HepG2 (cell line): ENCODE results near the gene HAS3. TPM values are rescaled to one million over a fixed set of nuclear protein-coding genes. Genes with fewer than 3 reads are reported as not detected.
A peak's percentile ranks its signal among the peaks of the same experiment; 100 is the strongest.

Experiments used
- CBX2 ChIP-seq, 2 experiments: fragments of 200-600 bp in 1 of 2; sonication (generic); formaldehyde crosslinking in 1 of 2; IDR thresholded peaks; 2 replicates each; pipeline versions ENCODE4 v1.7.0 to v1.8.1; 2018 to 2022; ENCODE audit warnings: low read depth in 2 of 2, low read length in 1 of 2, mild to moderate bottlenecking in 1 of 2, missing genetic modification reagents in 1 of 2
- CENPX ChIP-seq: sonication (generic); formaldehyde crosslinking; IDR thresholded peaks from 2 replicates; pipeline ENCODE4 v1.9.0; 2021; ENCODE audit warnings: mild to moderate bottlenecking, missing genetic modification reagents, moderate library complexity
- EP300 ChIP-seq, 3 experiments: sonication (generic) in 1 of 3; formaldehyde crosslinking in 1 of 3; IDR thresholded peaks; 2 replicates each; pipeline versions ENCODE4 v1.5.1 to v1.6.1; 2011 to 2020; ENCODE audit warnings: low read depth in 2 of 3, low read length in 2 of 3, borderline replicate concordance in 1 of 3, improper control_type of control experiment in 1 of 3, mild to moderate bottlenecking in 1 of 3, missing genetic modification reagents in 1 of 3, moderate library complexity in 1 of 3
- EZH2 ChIP-seq: conservative IDR thresholded peaks from 2 replicates; pipeline ENCODE4 v1.6.1; 2012; ENCODE audit warnings: mild to moderate bottlenecking, low read depth, low read length, moderate library complexity
- FIP1L1 ChIP-seq: fragments of 200-400 bp; formaldehyde crosslinking; IDR thresholded peaks from 2 replicates; pipeline ENCODE4 v1.6.1; 2018; ENCODE audit warnings: low read depth, mild to moderate bottlenecking, low read length, moderate library complexity, borderline replicate concordance; ENCODE audit not compliant: insufficient read depth
- FOXA3 ChIP-seq: IDR thresholded peaks from 2 replicates; pipeline ENCODE4 v1.6.1; 2016; ENCODE audit warnings: missing genetic modification reagents, missing compliant biosample characterization
- GFI1 ChIP-seq: sonication (generic); formaldehyde crosslinking; IDR thresholded peaks from 2 replicates; pipeline ENCODE4 v1.5.0; 2020; ENCODE audit warnings: missing genetic modification reagents, mild to moderate bottlenecking, borderline replicate concordance
- HES4 ChIP-seq: sonication (generic); formaldehyde crosslinking; IDR thresholded peaks from 2 replicates; pipeline ENCODE4 v1.9.0; 2021; ENCODE audit warnings: mild to moderate bottlenecking, missing genetic modification reagents, borderline replicate concordance
- HMG20B ChIP-seq: conservative IDR thresholded peaks from 2 replicates; pipeline ENCODE4 v1.6.1; 2016; ENCODE audit warnings: missing genetic modification reagents, missing compliant biosample characterization
- KDM3A ChIP-seq: IDR thresholded peaks from 2 replicates; pipeline ENCODE4 v1.6.1; 2018; ENCODE audit warnings: low read depth, missing compliant biosample characterization
- MBD4 ChIP-seq: IDR thresholded peaks from 2 replicates; pipeline ENCODE4 v1.6.1; 2012; ENCODE audit warnings: low read length, inconsistent platforms, borderline replicate concordance
- MIER3 ChIP-seq: IDR thresholded peaks from 2 replicates; pipeline ENCODE4 v1.6.1; 2016; ENCODE audit warnings: missing compliant biosample characterization, borderline replicate concordance
- NFKB2 ChIP-seq: sonication (generic); formaldehyde crosslinking; IDR thresholded peaks from 2 replicates; pipeline ENCODE4 v1.4.0; 2020; ENCODE audit warnings: missing genetic modification reagents, borderline replicate concordance
- NRL ChIP-seq: sonication (generic); formaldehyde crosslinking; IDR thresholded peaks from 2 replicates; pipeline ENCODE4 v1.5.0; 2020; ENCODE audit warnings: missing genetic modification reagents, mild to moderate bottlenecking, moderate library complexity, borderline replicate concordance
- POGK ChIP-seq: sonication (generic); formaldehyde crosslinking; conservative IDR thresholded peaks from 2 replicates; pipeline ENCODE4 v1.8.0; 2022; ENCODE audit warnings: mild to moderate bottlenecking, moderate library complexity, missing genetic modification reagents
- POLR2A ChIP-seq, 2 experiments: IDR thresholded peaks; 2 replicates each; pipeline ENCODE4 v1.6.1; 2011; ENCODE audit warnings: low read depth in 2 of 2, low read length in 2 of 2, mild to moderate bottlenecking in 1 of 2, moderate library complexity in 1 of 2; ENCODE audit not compliant: insufficient read depth in 1 of 2
- POLR2AphosphoS5 ChIP-seq: IDR thresholded peaks from 2 replicates; pipeline ENCODE4 v1.6.1; 2012; ENCODE audit warnings: low read depth, low read length
- RARA ChIP-seq: IDR thresholded peaks from 2 replicates; pipeline ENCODE4 v1.6.1; 2016; ENCODE audit warnings: missing genetic modification reagents, missing compliant biosample characterization
- SP5 ChIP-seq: IDR thresholded peaks from 2 replicates; pipeline ENCODE4 v1.6.1; 2016; ENCODE audit warnings: low read depth, borderline replicate concordance
- SPEN ChIP-seq: sonication (generic); formaldehyde crosslinking; IDR thresholded peaks from 2 replicates; pipeline ENCODE4 v1.5.1; 2020; ENCODE audit warnings: low read depth, mild to moderate bottlenecking, missing genetic modification reagents
- ZNF546 ChIP-seq: sonication (generic); formaldehyde crosslinking; conservative IDR thresholded peaks from 2 replicates; pipeline ENCODE4 v1.8.1; 2023; ENCODE audit warnings: mild to moderate bottlenecking, missing genetic modification reagents
- ZNF749 ChIP-seq: sonication (generic); formaldehyde crosslinking; IDR thresholded peaks from 2 replicates; pipeline ENCODE4 v1.8.0; 2022; ENCODE audit warnings: mild to moderate bottlenecking, missing genetic modification reagents, moderate library complexity, borderline replicate concordance
- ZNF83 ChIP-seq: sonication (generic); formaldehyde crosslinking; IDR thresholded peaks from 2 replicates; pipeline ENCODE4 v1.4.0; 2020; ENCODE audit warnings: missing genetic modification reagents, mild to moderate bottlenecking, borderline replicate concordance
- polyA plus RNA-seq, 8 experiments: library from polyadenylated mRNA; depleted of rRNA in 3 of 8; stranded (reverse) in 7 of 8; unstranded in 1 of 8; fragments of >200 nt; fragmentation: Illumina TruSeq in 4 of 8; extraction: Trizol in 4 of 8; gene quantifications; 2 replicates each; pipeline versions ENCODE4 v1.2.1 to v1.2.3, GENCODE V29; 2011 to 2016; ENCODE audit warnings: low read depth in 4 of 8, missing spikeins in 1 of 8, mixed read lengths in 1 of 8; ENCODE audit not compliant: insufficient read depth in 1 of 8
- total RNA-seq, 5 experiments: library from RNA; depleted of rRNA; stranded (reverse); fragments of >200 nt; fragmentation: Illumina TruSeq; extraction: Trizol; gene quantifications; 2 replicates each; pipeline ENCODE4 v1.2.3, GENCODE V29; 2016; ENCODE audit warnings: low read depth in 1 of 5

The HAS3 gene
- total and polyA plus RNA-seq, 2 of the 13 experiments (the other 11 are each of a cell fraction or from before 2014, with no cell fraction given): 0.04 to 0.30 TPM

GRCh38 chr16:69131839-69132423 lies 26.5 kb downstream of the HAS3 start (continued):
- 0 out of 2 replicates have a peak, but pooled peaks have one; percentile 3 for TF ChIP-seq POGK (CRISPR knock-in tag)
- TF ChIP-seq CENPX (CRISPR knock-in tag): no peak
- no peak for TF ChIP-seq MBD4
- no peak for TF ChIP-seq KDM3A (CRISPR knock-in tag)
- TF ChIP-seq ZNF546 (CRISPR knock-in tag): no peak
- peak; percentile 89 for TF ChIP-seq SP5
- no peak for TF ChIP-seq SPEN (CRISPR knock-in tag)
- TF ChIP-seq NRL (CRISPR knock-in tag): peak; percentile 65; the same call in 1 of the 2 replicates
- TF ChIP-seq GFI1 (CRISPR knock-in tag): peak; percentile 45; the same call in 1 of the 2 replicates
- TF ChIP-seq NFKB2 (CRISPR knock-in tag): no peak
- TF ChIP-seq CBX2 (IDR thresholded peaks at IDR 0.05; ENCODE audit: low read depth, low read length): no peak
- TF ChIP-seq CBX2 (CRISPR knock-in tag; IDR thresholded peaks at IDR 0.05; ENCODE audit: low read depth): no peak; the same call in 1 of the 2 replicates
- TF ChIP-seq ZNF749: no peak
- peak in 1 of 2 experiments; percentile 11; a peak in 1 of 4 replicates for TF ChIP-seq EP300 (IDR thresholded peaks at IDR 0.05; ENCODE audit: low read depth in 2 of 2, low read length in 2 of 2)
- TF ChIP-seq EP300 (CRISPR knock-in tag; IDR thresholded peaks at IDR 0.05; ENCODE audit: borderline replicate concordance): no peak
- TF ChIP-seq FIP1L1: no peak
- TF ChIP-seq POLR2A (IDR thresholded peaks at IDR 0.05; ENCODE audit: insufficient read depth in 1 of 2, low read depth in 2 of 2, low read length in 2 of 2): peak in 1 of 2 experiments; percentile 68; a peak in 3 of 4 replicates
- TF ChIP-seq EZH2: no peak
- TF ChIP-seq ZNF83 (CRISPR knock-in tag): peak; percentile 66; the same call in 1 of the 2 replicates
- peak; percentile 52 for TF ChIP-seq RARA
- TF ChIP-seq HMG20B (CRISPR knock-in tag): no peak
- TF ChIP-seq POLR2AphosphoS5: no peak
- TF ChIP-seq MIER3 (CRISPR knock-in tag): no peak
- no peak for TF ChIP-seq FOXA3
- 0 out of 2 replicates have a peak, but pooled peaks have one; percentile 47 for TF ChIP-seq HES4 (CRISPR knock-in tag)
